DOHH2 (cell line): ENCODE results near the gene NDUFAF3.

Experiments used
- H3F3A ChIP-seq: fragments of 200-600 bp; sonication (generic), shearing (Covaris generic); 2 replicates; pipeline ENCODE4 v1.6.0; 2016; ENCODE audit warnings: antibody characterized with exemption, mild to moderate bottlenecking; ENCODE audit not compliant: control insufficient read depth, insufficient read depth
- H3K27ac ChIP-seq: fragments of 200-600 bp; sonication (generic); 2 replicates; pipeline ENCODE4 v1.5.1; 2014; ENCODE audit warnings: low read depth, mild to moderate bottlenecking, low read length, moderate library complexity
- H3K27me3 ChIP-seq: fragments of 200-600 bp; sonication (generic); 2 replicates; pipeline ENCODE4 v1.6.1; 2014; ENCODE audit warnings: mild to moderate bottlenecking, low read length, mixed read lengths; ENCODE audit not compliant: control insufficient read depth
- H3K36me3 ChIP-seq: fragments of 200-600 bp; sonication (generic); 2 replicates; pipeline ENCODE4 v1.6.1; 2014; ENCODE audit warnings: mild to moderate bottlenecking, low read length, moderate library complexity, mixed read lengths; ENCODE audit not compliant: control insufficient read depth
- H3K4me1 ChIP-seq: fragments of 200-600 bp; sonication (generic); 2 replicates; pipeline ENCODE4 v1.6.1; 2014; ENCODE audit warnings: mild to moderate bottlenecking, low read length, mixed read lengths; ENCODE audit not compliant: control insufficient read depth
- H3K4me2 ChIP-seq: fragments of 200-600 bp; sonication (generic); 2 replicates; pipeline ENCODE4 v1.6.0; 2014; ENCODE audit warnings: mild to moderate bottlenecking, low read length, moderate library complexity
- H3K4me3 ChIP-seq: fragments of 200-600 bp; sonication (generic); 2 replicates; pipeline ENCODE4 v1.5.1; 2014; ENCODE audit warnings: mild to moderate bottlenecking, low read length, mixed read lengths
- H3K79me2 ChIP-seq: fragments of 200-600 bp; sonication (generic); 2 replicates; pipeline ENCODE4 v1.6.1; 2014; ENCODE audit warnings: mild to moderate bottlenecking, low read length, mixed read lengths; ENCODE audit not compliant: control insufficient read depth
- H3K9me2 ChIP-seq: fragments of 200-600 bp; sonication (generic); replicated peaks from 2 replicates; pipeline ENCODE4 v1.6.1; 2014; ENCODE audit warnings: mild to moderate bottlenecking, low read length, mixed read lengths; ENCODE audit not compliant: control insufficient read depth
- H3K9me3 ChIP-seq: fragments of 200-600 bp; sonication (generic); 2 replicates; pipeline ENCODE4 v1.6.1; 2014; ENCODE audit warnings: antibody characterized with exemption, low read length, mixed read lengths; ENCODE audit not compliant: control insufficient read depth, insufficient read depth
- H4K20me1 ChIP-seq: fragments of 200-600 bp; sonication (generic); 2 replicates; pipeline ENCODE4 v1.6.0; 2014; ENCODE audit warnings: low read depth, mild to moderate bottlenecking, antibody characterized with exemption, low read length, moderate library complexity; ENCODE audit not compliant: control insufficient read depth, insufficient read depth
- EZH2phosphoT487 ChIP-seq: fragments of 200-600 bp; sonication (generic); IDR thresholded peaks from 2 replicates; pipeline ENCODE4 v1.6.1; 2017; ENCODE audit warnings: borderline replicate concordance, mild to moderate bottlenecking, antibody characterized with exemption, low read length, moderate library complexity, mixed read lengths
- TF ChIP-seq, protein P1 (sequence below): fragments of 200-600 bp; sonication (generic); IDR thresholded peaks from one replicate; pipeline ENCODE4 v1.5.1; 2014; ENCODE audit warnings: antibody characterized with exemption, mild to moderate bottlenecking, low read depth, low read length; ENCODE audit not compliant: poor library complexity, severe bottlenecking

NDUFAF3 gene

GRCh38 chr3:49013113-49013737, 8.7 kb upstream of the NDUFAF3 start:
- H3K36me3 ChIP-seq: peaks cover 62% of the 10 kb centered on the region
- peaks cover 19% of the 10 kb centered on the region for H3K4me1 ChIP-seq
- H3K4me3 ChIP-seq: no peak overlapping the region
- peaks cover 54% of the 10 kb centered on the region for H3K79me2 ChIP-seq
- no peaks in the 10 kb centered on the region for H3K27me3 ChIP-seq
- no peaks in the 10 kb centered on the region for H3K9me3 ChIP-seq
- H3K27ac ChIP-seq: no peak overlapping the region
- H4K20me1 ChIP-seq: peaks cover 13% of the 10 kb centered on the region
- no peaks in the 10 kb centered on the region for H3K9me2 ChIP-seq
- peaks cover 9% of the 10 kb centered on the region for H3F3A ChIP-seq
- TF ChIP-seq EZH2phosphoT487: no peak
- TF ChIP-seq, protein P1, sequence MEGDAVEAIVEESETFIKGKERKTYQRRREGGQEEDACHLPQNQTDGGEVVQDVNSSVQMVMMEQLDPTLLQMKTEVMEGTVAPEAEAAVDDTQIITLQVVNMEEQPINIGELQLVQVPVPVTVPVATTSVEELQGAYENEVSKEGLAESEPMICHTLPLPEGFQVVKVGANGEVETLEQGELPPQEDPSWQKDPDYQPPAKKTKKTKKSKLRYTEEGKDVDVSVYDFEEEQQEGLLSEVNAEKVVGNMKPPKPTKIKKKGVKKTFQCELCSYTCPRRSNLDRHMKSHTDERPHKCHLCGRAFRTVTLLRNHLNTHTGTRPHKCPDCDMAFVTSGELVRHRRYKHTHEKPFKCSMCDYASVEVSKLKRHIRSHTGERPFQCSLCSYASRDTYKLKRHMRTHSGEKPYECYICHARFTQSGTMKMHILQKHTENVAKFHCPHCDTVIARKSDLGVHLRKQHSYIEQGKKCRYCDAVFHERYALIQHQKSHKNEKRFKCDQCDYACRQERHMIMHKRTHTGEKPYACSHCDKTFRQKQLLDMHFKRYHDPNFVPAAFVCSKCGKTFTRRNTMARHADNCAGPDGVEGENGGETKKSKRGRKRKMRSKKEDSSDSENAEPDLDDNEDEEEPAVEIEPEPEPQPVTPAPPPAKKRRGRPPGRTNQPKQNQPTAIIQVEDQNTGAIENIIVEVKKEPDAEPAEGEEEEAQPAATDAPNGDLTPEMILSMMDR: no peak
- H3K4me2 ChIP-seq: no peak overlapping the region

DNA sequence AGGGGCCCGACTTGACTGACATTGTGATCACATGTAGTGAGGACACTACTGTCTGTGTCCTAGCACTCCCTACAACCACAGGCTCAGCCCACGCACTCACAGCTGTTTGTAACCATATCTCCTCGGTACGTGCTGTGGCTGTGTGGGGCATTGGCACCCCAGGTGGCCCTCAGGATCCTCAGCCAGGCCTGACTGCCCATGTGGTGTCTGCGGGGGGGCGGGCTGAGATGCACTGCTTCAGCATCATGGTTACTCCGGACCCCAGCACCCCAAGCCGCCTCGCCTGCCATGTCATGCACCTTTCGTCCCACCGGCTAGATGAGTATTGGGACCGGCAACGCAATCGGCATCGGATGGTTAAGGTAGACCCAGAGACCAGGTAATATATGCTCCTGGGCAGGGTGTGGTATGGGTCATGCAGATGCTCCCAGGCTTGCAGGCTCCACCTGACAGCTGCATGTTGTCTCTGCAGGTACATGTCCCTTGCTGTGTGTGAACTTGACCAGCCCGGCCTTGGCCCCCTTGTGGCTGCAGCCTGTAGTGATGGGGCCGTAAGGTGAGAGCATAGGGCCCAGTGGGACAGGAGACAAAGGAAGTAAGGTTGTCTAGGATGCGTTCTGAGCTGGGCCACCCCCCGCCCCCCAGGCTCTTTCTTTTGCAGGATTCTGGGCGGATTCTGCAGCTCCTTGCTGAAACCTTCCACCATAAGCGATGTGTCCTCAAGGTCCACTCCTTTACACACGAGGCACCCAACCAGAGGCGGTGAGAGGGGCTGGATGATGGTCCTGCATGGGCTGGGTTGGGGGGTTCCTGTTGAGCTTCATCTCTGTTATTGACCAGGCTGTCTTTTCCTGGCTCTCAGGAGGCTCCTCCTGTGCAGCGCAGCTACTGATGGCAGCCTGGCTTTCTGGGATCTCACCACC, 7.9 kb upstream of the NDUFAF3 start:
- Histone ChIP-seq H3F3A (peaks cover 13% of the 10 kb centered on the region), H3K27ac (no peak overlapping the region), H3K4me2 (no peak overlapping the region), H4K20me1 (peaks cover 9% of the 10 kb centered on the region; the same call in 1 of the 2 replicates), H3K9me2 (no peaks in the 10 kb centered on the region), H3K79me2 (peaks cover 47% of the 10 kb centered on the region), H3K4me1 (peaks cover 14% of the 10 kb centered on the region), H3K27me3 (no peaks in the 10 kb centered on the region), H3K9me3 (no peaks in the 10 kb centered on the region), H3K4me3 (no peak overlapping the region), H3K36me3 (peaks cover 58% of the 10 kb centered on the region)
- TF ChIP-seq, protein P1: peak; percentile 89
- no peak for TF ChIP-seq EZH2phosphoT487

DNA sequence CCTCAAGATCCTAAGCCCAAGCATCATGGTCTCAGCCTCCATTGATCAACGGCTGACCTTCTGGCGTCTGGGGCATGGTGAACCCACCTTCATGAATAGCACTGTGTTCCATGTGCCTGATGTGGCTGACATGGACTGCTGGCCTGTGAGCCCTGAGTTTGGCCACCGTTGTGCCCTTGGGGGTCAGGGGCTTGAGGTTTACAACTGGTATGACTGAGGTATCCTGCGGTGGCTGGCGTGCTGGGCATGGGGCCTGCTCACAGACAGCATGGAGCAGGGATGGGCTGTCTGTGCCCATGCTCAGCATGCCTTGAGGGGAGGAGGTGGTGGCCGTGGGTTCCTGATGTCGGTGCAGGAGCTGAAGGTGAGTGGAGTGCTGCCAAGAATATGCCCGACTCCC, 6.8 kb upstream of the NDUFAF3 start:
- Histone ChIP-seq H3K27me3 (no peaks in the 10 kb centered on the region), H3K4me1 (peaks cover 25% of the 10 kb centered on the region), H3K4me3 (no peak overlapping the region), H3K79me2 (peaks cover 47% of the 10 kb centered on the region), H3K36me3 (peaks cover 61% of the 10 kb centered on the region), H4K20me1 (peaks cover 9% of the 10 kb centered on the region; the same call in 1 of the 2 replicates), H3F3A (peaks cover 16% of the 10 kb centered on the region), H3K9me3 (no peaks in the 10 kb centered on the region), H3K4me2 (no peak overlapping the region), H3K9me2 (no peaks in the 10 kb centered on the region), H3K27ac (no peak overlapping the region)
- TF ChIP-seq EZH2phosphoT487: no peak
- TF ChIP-seq, protein P1: no peak
